Stimulated activated CD8-positive, alpha-beta memory T cell treated with anti-CD3 and anti-CD28 coated beads, Interleukin-4, amount 100 ng/mL, for 48 hours (primary cell): ENCODE data around the gene CORIN.
"Not testable (repeated sequence)": the region's sequence is repeated elsewhere in the genome, so short reads cannot be mapped to it uniquely, and the experiment has no call there.

ENCODE experiments used
- DNase-seq: peaks from one replicate; pipeline ENCODE4 v3.0.0-alpha.2; 2020

The CORIN gene

DNA sequence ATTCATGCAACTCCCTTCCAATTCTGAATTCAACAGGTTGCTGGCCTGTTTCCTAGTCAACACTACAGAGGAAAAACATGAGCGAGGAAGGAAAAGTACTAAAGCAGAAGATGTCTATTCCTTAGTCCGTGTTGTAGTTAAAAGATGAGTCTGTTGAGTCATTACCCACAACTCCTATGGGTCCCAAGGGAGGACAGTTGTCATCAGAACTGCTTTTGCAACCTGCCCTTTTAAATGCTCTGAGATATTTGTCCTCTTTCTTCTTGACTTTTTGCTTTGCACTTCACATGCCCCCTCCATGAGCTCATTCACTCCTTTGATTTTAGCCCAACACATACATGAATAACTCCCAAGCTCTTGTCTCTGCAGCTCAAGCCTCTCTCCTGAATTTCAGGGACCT is 119.2 kb downstream of the CORIN start:
- no peak for DNase-seq

DNA sequence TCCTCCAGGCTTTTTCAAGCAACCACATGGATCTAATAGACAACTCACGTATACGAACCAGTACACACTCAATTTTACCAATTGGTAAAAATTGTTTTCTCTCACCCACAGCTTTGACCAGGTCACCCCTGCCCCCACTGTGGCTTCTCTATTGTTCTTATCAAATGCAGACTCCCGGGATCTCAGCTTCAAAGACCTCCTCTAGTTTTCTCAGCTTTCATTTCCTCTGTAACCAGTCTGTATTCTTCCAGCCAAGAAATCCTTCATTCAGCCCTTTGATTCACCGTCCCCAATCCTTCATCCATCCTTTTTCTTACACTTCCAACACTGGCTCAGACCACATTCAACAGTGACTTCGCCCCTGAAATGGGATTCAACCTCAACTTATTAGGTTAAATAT is 120.7 kb downstream of the CORIN start:
- DNase-seq: no peak

DNA sequence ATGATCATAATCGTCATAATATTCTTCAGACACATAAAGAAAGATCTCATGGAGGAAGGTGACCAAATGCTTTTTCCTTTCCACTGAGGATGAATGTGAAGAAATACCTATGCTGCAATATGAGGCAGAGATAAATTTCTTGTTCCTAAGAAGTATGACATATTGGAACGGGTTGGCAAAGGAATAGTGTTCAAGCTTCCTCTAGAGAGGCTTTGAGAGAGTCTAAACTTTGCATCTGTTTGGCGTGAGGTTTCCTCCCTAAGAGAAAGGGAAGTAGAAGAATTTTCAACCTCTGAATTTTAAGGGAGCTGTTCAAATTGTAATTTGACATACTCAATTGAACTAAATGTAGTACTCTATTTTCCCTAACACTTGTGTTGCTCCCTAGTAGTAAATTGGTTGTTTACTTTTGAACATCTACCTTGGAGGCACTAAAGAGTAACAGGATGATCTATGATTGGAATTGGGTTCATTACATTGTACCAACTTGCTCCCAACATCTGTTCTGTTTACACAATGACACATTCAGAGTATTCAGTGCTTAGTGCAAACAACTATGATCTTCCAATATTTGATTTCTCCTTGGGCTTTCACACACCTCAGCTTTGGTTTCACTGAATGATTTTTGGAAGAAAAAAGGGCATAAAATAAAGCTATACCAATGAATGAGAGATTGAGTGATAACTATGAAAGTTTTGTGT is 122.0 kb downstream of the CORIN start:
- no peak for DNase-seq

DNA sequence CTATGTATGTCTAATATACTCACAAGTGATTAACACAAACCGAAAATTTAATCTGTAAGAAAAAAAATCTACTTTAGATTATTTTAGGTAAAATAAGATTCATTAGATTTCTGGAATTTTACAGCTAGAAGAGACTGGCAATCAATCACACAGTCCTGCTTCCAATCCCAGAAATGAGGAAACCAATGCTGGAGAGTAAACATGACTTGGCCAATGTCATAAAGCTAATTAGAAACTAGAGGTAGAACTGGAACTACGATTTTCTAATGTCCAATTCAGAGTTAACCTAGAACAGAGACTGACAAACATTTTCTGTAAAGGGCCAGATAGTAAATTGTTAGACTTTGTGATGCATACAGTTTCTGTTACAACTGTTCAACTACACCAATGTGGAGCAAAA is 123.6 kb downstream of the CORIN start:
- DNase-seq: no peak

DNA sequence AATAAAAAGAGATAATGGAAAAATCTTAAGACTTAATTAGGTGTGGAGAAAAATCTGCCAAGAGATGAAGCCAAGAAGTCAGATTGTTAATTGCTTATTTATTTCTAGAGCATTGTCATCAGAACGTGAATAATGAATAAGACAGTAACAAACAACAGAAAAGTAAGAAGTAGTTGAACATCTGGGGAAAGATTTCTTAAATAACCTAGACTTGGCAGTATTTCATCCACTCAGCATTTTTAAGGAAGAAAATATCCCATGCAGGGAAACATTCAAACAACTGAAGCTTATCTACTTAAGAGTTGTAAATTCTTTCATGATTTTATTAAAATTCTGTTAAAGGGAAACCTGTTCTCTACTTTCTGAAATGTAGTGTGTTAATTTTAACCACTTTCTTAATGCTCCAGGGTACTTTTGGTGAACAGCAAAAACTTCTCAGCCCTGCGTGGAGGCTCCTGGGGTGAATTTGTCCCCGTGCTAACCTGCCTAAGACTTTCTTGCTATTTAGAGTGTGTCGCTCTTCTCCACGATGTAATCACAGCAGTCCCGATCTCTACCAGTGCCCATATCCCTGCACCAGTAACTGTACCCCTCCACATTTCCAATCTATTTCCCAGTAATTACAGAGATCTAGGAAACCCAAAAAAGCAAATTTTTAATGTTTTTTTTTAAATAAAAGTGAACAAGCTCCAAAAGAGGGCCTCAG is 124.6 kb downstream of the CORIN start:
- DNase-seq: no peak

DNA sequence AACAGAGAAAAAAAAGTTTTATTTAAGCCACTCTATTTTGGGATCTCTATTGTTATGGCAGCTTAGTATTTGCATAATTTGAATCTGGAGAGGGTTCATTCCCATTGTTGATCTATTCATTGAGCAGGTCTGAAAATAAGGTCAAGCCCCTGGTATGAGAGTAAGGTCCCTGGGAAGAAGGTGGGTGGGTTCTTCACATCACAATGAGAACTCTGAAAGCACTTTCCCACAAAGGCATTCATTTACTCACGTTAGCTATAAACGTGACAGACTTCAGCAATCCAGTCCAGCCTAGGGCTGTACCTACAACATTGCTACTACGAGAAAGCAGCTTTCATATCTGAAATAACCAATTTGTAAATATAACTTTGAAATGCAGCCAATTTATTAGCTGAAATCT is 126.2 kb downstream of the CORIN start:
- DNase-seq: no peak

DNA sequence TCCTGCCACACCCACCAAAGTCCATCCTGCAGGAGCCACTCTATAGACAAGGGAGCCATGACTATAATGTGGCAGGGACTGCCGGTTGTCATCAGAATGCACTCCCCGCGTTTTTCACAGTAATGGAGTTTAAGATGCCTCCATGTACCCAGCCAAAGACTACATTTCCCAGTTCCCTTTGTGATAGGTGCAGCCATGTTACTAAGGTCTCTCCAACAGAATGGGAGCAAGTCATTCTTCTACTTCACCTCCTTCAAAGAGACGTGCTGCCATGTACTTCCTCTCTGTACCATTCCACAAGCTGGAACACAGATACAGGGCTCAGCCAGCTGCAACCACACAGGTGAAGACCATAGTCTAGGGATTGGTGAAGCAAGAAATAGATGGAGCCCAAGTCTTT is 126.7 kb downstream of the CORIN start:
- no peak for DNase-seq

DNA sequence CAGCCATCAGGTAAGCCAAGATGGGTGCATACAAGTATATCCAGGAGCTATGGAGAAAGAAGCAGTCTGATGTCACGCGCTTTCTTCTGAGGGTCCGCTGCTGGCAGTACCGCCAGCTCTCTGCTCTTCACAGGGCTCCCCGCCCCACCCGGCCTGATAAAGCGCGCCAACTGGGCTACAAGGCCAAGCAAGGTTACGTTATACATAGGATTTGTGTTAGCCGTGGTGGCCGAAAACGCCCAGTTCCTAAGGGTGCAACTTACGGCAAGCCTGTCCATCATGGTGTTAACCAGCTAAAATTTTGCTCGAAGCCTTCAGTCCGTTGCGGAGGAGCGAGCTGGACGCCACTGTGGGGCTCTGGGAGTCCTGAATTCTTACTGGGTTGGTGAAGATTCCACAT is 131.5 kb downstream of the CORIN start:
- DNase-seq: not testable (repeated sequence)

DNA sequence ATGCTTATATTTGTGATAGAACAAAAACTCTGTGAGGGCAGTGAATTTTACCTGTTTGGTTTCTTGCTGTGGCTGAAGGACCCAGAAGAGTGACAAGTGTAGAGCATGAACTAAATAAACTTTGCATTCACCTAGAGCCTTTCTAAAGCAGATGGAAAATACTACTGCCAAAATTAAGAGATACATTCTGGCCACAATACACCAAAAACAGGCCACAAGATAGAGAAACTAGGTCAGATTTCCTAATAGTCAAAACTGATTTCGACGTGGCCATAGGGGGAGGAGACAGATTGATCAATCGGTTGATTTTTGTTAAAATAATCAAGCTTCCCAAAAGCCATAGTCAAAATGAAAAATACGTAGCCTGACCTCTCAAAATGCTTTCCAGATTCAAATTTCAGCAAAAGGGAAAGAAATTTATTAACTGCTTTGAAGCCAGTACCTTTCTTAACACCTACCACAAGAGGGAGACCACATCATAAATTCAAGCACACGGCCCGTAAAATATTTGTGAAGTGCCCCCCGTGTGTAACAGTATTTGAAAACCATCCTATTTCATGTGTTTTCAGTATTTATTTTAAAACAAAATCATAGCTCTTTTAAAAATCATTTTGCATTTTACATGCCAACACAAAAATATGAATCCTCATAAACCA is 132.4 kb downstream of the CORIN start:
- DNase-seq: no peak

DNA sequence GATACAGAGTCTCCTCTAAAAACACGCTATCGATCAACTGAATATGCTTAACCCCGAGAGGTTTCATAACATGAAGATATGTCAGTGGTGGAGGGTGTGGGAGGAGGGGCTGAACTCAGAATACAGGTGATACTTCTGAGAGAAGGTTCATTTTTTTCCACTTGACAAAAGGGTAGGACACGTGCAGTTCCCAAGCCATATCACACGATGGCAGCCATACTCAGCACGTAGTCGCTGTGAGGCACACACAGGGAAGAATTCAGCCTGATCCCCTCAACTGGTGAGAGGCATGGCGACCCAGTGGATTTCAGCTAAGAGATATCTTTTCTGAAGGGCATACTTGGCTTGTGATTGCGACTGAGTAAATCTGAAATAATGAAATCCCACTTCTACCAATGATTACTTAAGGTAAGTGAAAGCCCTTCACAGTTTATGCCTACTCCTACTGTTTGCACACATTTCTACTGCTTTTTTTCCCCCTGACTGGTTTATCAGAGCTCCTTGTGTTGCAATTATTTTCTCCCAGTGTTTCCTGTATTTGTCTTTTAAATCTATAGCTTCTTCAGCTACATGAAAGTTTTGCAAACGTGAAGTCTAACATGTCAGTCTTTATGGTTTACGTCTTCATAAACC is 133.1 kb downstream of the CORIN start:
- peak; percentile 27 for DNase-seq

DNA sequence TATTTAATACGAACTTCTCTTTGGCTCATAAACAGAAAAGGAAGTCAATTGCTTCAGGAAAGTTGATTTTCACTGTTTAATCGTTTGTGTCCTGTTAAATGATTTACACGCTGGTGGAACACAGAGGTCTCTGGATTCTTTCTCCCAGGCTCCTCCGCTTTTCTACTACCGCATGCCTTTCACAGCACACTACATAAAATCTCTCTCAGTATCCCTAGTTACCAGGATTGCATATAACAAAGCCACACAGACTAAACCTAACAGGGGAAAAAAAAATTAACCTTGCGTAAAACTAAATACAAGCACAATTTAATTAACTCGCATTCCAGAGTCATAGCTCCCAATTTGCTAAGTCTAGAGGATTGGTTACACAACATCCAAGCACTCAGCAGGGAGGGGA is 133.9 kb downstream of the CORIN start:
- DNase-seq: no peak

DNA sequence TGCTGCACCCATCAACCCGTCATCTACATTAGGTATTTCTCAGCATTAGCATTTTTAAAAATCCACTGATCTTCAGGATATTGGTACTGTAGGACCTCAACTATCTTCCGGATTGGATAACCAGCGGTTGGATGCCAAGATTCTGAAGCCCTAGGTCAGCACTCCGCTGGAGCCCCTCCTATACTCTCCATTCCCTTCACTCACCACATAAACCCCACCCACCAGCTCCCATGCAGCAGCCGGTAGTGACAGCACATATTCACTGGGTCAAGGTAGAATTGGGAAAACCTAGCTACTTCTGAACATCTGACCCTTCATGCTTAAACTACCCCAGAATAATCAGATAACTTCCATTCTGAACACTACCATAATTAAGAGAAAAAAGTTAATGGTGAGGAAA is 134.9 kb downstream of the CORIN start:
- DNase-seq: no peak

DNA sequence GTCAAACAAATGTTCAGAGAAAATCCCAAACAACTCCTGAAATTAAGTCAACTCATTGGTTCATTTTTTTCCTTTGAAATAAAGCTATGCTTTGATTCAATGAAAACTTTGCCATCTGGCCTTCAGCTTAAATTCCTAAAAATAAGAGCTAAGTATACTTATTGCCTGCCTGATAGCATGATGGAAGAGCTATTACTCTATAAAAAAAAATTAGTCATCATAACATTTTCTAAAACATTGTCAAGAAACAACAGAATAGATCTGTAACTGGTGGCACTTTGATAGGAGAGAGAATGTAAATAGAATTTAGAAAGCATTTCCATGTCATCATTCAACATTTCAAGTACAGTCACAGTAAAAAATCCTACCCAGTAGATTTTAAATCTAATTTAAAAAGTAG is 136.6 kb downstream of the CORIN start:
- DNase-seq: no peak

DNA sequence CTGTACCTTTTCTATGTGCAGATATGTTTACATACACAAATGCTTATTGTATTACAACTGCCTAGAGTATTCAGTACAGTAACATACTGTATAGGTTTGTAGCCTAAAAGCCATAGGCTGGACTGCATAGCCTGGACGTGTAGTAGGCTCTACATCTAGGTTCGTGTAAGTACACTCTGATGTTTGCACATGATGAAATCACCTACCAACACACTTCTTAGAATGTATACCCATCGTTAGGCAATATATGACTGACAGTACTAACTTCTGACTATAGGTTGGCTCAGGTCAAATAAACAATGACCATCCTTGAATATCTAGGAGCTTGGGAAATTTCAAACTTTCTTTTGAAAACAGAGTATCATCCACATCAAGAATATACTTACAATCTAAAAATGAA is 139.0 kb downstream of the CORIN start:
- DNase-seq: no peak

DNA sequence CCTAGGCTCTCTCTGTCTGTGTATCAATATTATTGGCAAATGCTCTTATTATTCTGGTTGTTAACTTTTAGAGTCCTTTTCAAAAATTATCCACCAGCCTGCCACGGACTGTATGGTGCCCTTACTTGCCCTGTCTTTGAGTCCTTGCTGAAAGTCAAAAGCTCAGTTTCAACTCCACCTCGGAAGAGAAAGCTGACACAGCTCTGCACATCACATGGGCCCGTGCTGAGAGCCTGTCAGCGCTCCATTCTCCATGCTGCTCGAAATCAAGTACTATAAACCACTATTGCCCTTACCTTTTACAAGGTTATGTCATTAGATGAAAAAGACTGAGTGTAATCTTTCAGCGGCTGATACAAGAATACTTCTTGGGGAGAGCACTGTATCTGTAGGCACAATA is 141.0 kb downstream of the CORIN start:
- no peak for DNase-seq

DNA sequence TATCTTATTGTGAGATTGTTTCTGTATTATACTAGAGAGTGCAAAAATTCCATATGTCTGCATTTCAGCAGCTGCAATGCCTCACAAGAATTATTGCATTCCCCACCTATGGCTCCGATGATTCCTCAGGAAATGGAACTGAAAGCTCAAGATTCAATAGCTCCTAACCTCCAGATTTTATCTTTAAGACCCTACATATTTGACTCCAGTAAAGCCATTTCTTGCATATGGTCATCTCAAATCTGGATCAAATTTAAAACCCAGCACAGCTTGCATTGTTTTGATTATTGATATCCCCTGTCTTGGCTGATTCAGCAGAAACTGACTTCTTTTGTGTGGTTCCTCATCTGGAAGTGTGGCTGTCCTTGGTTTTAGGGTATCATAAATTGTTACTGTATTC is 142.6 kb downstream of the CORIN start:
- no peak for DNase-seq

DNA sequence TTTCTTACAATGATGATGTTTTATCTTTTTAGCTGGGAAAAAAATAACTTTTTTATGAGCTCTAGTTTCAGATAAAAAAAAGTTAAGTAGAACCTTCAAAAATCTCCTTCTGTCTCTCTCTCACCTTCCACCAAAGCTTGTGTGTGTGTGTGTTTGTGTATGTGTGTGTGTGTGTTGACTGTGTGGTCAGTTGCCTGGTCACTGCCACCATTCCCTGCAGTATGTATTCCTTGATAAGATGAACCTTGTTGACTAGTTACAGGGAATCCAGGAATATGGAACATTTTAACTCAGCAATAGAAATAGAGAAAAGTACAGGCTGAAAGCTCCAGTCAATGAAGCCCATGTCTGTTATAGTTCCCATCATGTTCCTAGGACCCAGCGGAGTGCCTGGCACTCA is 143.5 kb downstream of the CORIN start:
- DNase-seq: no peak

DNA sequence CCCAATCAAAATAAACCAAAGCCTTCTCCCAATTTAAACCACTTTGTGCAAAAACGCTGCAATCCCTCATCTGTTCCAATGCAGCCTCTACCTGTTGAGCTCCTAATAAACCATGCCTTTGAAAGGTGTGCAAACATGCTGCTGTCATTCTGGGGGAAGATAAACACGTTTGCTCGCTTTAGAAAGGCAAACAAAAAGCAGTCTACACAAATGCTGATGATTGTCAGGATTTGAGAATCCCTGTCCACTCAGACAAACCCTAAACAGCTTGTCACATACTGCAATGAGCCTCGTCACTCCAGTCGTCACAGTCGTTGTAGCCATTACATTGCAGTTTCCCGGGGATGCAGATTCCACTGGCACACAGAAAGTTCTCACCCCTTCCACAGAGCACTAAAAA is 145.2 kb downstream of the CORIN start:
- no peak for DNase-seq

DNA sequence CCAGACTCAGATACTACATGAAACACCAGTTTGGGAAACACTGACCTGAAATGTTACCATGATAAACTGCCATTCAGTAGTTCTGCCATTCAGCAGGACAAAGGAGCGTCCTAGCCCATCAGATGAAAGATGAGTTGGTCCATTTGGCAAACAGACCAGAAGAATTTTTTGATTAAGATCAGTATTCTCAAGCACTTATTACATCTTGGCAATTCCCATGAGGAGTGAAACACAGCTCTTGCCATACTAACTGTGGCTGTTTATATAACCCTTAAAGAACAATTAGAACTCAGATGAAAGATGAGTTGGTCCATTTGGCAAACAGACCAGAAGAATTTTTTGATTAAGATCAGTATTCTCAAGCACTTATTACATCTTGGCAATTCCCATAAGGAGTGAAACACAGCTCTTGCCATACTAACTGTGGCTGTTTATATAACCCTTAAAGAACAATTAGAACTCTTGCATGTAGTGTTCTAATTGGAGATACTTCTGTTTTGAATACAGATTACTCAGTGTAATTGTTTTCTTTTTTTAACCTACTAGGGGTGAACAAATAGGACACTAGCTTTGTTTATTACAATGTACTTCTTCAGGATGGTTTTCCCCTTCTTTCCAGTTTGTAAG is 146.0 kb downstream of the CORIN start:
- DNase-seq: not testable (repeated sequence)

DNA sequence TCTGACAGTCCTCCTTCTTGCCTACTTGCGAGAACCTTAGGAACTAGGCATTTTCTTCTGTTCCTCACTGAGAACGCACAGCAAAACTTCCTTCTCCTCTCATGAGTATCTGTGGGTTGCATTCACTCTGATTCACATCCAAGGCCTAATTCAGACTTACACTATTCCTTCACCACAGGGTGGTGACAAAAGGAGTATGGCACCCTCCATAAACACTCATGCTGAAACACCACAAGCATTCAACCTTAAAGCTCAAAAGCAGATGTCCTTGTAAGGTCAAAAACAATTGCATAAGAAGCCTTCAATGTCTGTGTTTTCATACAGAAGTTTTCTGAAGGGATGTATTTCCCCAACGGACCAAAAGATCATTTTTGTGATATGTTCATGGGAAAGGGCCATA is 147.3 kb downstream of the CORIN start:
- DNase-seq: no peak

DNA sequence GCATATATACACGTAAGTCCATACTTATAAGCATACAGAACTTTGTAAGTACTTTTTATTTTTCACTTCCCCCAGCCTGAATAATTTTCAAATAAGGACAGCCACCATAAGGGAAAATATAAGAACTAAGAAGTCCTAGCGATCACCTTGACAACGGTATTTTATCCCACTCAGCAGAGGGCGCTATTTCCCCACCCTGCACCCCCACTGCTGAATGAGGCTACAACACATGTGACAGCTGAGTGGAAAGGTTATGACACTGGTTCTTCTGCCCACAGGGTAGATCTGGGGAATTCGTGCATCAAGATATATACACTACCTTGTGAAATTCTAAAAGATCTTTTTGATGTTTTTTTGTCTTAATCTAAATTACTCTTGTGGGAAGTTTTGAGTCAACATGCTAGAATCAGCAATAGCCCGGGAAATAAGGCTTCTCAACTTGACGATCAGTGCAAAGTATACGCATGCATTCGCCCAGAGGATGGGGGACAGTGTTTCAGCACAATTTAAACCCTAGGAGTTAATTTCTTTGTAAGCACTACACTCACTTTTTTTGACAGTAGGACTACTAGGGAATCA is 151.5 kb downstream of the CORIN start:
- peak; percentile 82 for DNase-seq

DNA sequence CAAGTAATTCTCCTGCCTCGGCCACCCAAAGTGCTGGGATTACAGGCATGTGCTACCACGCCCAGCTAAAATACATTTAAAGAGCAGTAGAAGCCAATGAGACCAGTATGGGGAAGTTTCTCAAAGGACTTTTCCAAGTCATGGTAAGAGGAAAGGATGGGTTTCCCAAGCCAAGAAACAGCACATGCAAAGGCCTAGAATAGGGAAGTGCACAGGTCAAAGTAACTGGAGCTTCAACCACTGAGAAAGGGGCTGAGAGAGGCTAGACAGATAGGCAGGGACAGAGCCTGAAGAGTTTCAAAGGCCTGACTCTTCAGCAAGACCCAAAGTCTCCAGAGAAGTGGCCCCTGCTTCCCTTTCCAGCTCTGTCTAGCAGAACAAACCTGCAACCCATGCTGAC is 162.1 kb downstream of the CORIN start:
- DNase-seq: no peak

DNA sequence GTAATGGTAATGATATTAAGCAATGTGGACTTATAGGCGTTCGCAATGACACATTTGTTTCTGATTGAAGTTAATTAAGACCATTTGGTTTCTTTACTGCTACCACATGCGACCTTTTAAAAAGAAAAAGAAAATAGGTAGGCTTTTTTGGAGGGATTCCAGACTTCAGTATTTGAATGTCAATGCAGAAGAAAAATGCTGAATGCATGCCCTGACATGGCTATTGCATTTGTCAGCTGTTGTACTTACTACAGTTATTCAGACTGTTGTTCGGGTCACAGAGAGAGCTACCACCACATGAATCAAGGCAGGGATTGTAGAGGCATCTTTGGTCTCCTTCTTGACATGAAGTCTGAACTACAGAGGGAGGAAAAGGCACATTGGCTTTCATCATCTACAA is 163.7 kb downstream of the CORIN start:
- DNase-seq: no peak
